CD4-positive, alpha-beta T cell (primary cell): ENCODE results near the gene CCSER1. TPM values are rescaled to one million over a fixed set of nuclear protein-coding genes. Genes with fewer than 3 reads are reported as not detected.
"Not testable (repeated sequence)": the region's sequence is repeated elsewhere in the genome, so short reads cannot be mapped to it uniquely, and the experiment has no call there.

ENCODE experiments used
- ATAC-seq: fragments of 200-7000 bp; cut with Tn5 transposase; one replicate; pipeline ENCODE4 v1.10.0; 2022; ENCODE audit warnings: mild to moderate bottlenecking; ENCODE audit not compliant: poor library complexity
- CTCF ChIA-PET: fragments of 350-600 bp; sonication (Branson Sonifier 250); formaldehyde crosslinking; loops from one replicate; lab custom pipeline; 2021; ENCODE audit warnings: antibody characterized with exemption, inconsistent platforms; lab: Charles Lee
- POLR2A ChIA-PET: fragments of 350-600 bp; sonication (Branson Sonifier 250); formaldehyde crosslinking; loops from one replicate; lab custom pipeline; 2021; ENCODE audit warnings: antibody characterized with exemption, inconsistent platforms; lab: Charles Lee
- DNase-seq, 14 experiments: peaks; one replicate each; pipeline ENCODE4 v3.0.0-alpha.2; 2013 to 2020; ENCODE audit warnings: mixed read lengths in 2 of 14
- H3K27ac ChIP-seq, 2 donors: one replicate each; pipeline versions ENCODE4 v1.5.1 to v1.7.0; 2013; ENCODE audit warnings: low read length in 2 of 2, low read depth in 1 of 2, mild to moderate bottlenecking in 1 of 2
- H3K27me3 ChIP-seq, 2 experiments: 1 replicate in 1 of 2; 2 replicates in 1 of 2; pipeline versions ENCODE4 v1.6.1 to v1.7.0; 2013; ENCODE audit warnings: low read length in 2 of 2, control low read depth in 1 of 2, mild to moderate bottlenecking in 1 of 2, moderate library complexity in 1 of 2; ENCODE audit not compliant: insufficient read depth in 2 of 2, control insufficient read depth in 1 of 2
- H3K36me3 ChIP-seq: one replicate; pipeline ENCODE4 v1.6.1; 2013; ENCODE audit warnings: low read length, control low read depth; ENCODE audit not compliant: insufficient read depth
- H3K4me1 ChIP-seq: one replicate; pipeline ENCODE4 v1.6.1; 2013; ENCODE audit warnings: low read length, control low read depth; ENCODE audit not compliant: insufficient read depth
- H3K4me3 ChIP-seq: one replicate; pipeline ENCODE4 v1.5.1; 2013; ENCODE audit warnings: mild to moderate bottlenecking, low read length, moderate library complexity
- H3K9me3 ChIP-seq, 2 experiments: 1 replicate in 1 of 2; 2 replicates in 1 of 2; pipeline versions ENCODE4 v1.6.1 to v1.7.0; 2013; ENCODE audit warnings: low read length in 2 of 2, mild to moderate bottlenecking in 2 of 2, control low read depth in 1 of 2, moderate library complexity in 1 of 2; ENCODE audit not compliant: control insufficient read depth in 1 of 2, insufficient read depth in 1 of 2
- H3K27ac Mint-ChIP-seq: one replicate; pipeline ENCODE4 v1.8.0; 2020; ENCODE audit warnings: mixed read lengths
- H3K27me3 Mint-ChIP-seq: one replicate; pipeline ENCODE4 v1.8.0; 2021; ENCODE audit warnings: mixed read lengths
- H3K36me3 Mint-ChIP-seq: one replicate; pipeline ENCODE4 v1.8.0; 2021; ENCODE audit warnings: low read depth, mixed read lengths
- H3K4me1 Mint-ChIP-seq: one replicate; pipeline ENCODE4 v1.8.0; 2021; ENCODE audit warnings: low read depth, mixed read lengths
- H3K4me3 Mint-ChIP-seq: one replicate; pipeline ENCODE4 v1.8.0; 2020; ENCODE audit warnings: mild to moderate bottlenecking, mixed read lengths
- H3K9me3 Mint-ChIP-seq: one replicate; pipeline ENCODE4 v1.8.0; 2020; ENCODE audit warnings: mixed read lengths
- intact Hi-C, 2 experiments: fragments of 100-400 bp; cut with DNase I in 1 of 2; cut with micrococcal nuclease in 1 of 2; formaldehyde crosslinking; loops; one replicate each; pipeline versions ENCODE4 v1.15.1 to v1.9.0; 2023 to 2025; cut with DNase I, micrococcal nuclease
- total RNA-seq, 174 experiments: library from RNA in 2 of 174; stranded (reverse) in 2 of 174; gene quantifications; one replicate each; pipeline ENCODE4 v1.2.3 and lab custom pipeline; 2021 to 2026
- TF ChIP-seq, protein P1 (sequence below): fragments of 200-600 bp; IDR thresholded peaks from one replicate; pipeline ENCODE4 v1.8.0; 2022; ENCODE audit warnings: antibody characterized with exemption, mild to moderate bottlenecking

CCSER1 gene
- total RNA-seq, 2 experiments from 2014 or later, result 0.36 to 0.71 TPM

DNA sequence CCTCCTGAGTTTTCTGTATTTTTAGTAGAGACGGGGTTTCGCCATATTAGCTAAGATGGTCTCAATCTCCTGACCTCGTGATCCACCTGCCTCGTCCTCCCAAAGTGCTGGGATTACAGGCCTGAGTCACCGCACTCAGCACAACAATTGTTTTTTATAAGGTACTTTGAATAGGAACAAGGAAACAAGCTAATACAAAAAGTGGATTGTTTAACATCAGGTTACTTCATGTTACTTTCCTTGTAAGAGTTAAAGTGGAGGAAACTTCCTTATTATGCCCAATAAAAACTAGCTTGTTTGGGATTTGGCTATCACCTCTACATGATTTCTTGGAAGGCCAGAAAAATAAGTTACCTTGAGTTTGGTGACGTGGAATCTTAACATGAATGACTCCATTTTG lies 698.7 kb downstream of the CCSER1 start:
- H3K4me1 Mint-ChIP-seq, result no peaks in the 10 kb centered on the region
- Histone ChIP-seq H3K27ac (no peak overlapping the region), H3K36me3 (no peaks in the 10 kb centered on the region), H3K4me3 (no peak overlapping the region), H3K4me1 (no peaks in the 10 kb centered on the region), H3K9me3 (peaks cover 0 to 3% of the 10 kb centered on the region in 2 experiments), H3K27me3 (no peaks in the 10 kb centered on the region)
- intact Hi-C loops, result no loop called here
- ATAC-seq (no peak), DNase-seq (no peak)
- no peak overlapping the region for H3K27ac Mint-ChIP-seq
- TF ChIP-seq, protein P1, sequence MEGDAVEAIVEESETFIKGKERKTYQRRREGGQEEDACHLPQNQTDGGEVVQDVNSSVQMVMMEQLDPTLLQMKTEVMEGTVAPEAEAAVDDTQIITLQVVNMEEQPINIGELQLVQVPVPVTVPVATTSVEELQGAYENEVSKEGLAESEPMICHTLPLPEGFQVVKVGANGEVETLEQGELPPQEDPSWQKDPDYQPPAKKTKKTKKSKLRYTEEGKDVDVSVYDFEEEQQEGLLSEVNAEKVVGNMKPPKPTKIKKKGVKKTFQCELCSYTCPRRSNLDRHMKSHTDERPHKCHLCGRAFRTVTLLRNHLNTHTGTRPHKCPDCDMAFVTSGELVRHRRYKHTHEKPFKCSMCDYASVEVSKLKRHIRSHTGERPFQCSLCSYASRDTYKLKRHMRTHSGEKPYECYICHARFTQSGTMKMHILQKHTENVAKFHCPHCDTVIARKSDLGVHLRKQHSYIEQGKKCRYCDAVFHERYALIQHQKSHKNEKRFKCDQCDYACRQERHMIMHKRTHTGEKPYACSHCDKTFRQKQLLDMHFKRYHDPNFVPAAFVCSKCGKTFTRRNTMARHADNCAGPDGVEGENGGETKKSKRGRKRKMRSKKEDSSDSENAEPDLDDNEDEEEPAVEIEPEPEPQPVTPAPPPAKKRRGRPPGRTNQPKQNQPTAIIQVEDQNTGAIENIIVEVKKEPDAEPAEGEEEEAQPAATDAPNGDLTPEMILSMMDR, result no peak
- no peaks in the 10 kb centered on the region for H3K27me3 Mint-ChIP-seq
- POLR2A ChIA-PET, result no interaction called here
- H3K36me3 Mint-ChIP-seq, result no peaks in the 10 kb centered on the region
- no peak overlapping the region for H3K4me3 Mint-ChIP-seq
- CTCF ChIA-PET, result no interaction called here
- peaks cover 1% of the 10 kb centered on the region for H3K9me3 Mint-ChIP-seq

DNA sequence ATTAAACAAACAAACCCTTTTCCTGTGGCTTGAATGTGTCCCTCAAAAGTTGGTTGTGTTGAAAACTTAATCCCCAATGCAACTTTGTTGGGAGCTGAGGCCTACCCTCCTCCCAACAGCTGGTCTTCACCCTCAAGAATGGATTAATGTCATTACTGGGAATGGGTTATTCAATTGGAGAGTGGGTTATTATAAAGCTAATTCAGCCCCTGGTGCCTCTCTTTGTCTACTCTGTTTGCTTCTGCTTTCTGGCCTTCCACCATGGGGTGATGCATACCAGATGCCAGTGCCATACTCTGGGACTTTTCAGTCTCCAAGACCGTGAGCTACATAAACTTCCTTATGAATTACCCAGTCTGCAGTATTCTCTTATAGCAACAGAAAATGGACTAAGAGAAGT lies 706.5 kb downstream of the CCSER1 start:
- ChIA-PET POLR2A (no interaction called here), CTCF (no interaction called here)
- H3K27me3 Mint-ChIP-seq, result no peaks in the 10 kb centered on the region
- TF ChIP-seq, protein P1, result no peak
- H3K36me3 ChIP-seq, result no peaks in the 10 kb centered on the region
- H3K4me3 Mint-ChIP-seq, result no peak overlapping the region
- H3K27ac Mint-ChIP-seq, result no peak overlapping the region
- intact Hi-C loops, result no loop called here
- no peaks in the 10 kb centered on the region for H3K4me1 Mint-ChIP-seq
- H3K4me1 ChIP-seq, result no peaks in the 10 kb centered on the region
- H3K27ac ChIP-seq, result no peak overlapping the region
- no peaks in the 10 kb centered on the region for H3K36me3 Mint-ChIP-seq
- DNase-seq (no peak), ATAC-seq (no peak)
- no peak overlapping the region for H3K4me3 ChIP-seq
- peaks cover 0 to 5% of the 10 kb centered on the region in 2 experiments for H3K9me3 ChIP-seq
- H3K27me3 ChIP-seq, result no peaks in the 10 kb centered on the region
- no peaks in the 10 kb centered on the region for H3K9me3 Mint-ChIP-seq

DNA sequence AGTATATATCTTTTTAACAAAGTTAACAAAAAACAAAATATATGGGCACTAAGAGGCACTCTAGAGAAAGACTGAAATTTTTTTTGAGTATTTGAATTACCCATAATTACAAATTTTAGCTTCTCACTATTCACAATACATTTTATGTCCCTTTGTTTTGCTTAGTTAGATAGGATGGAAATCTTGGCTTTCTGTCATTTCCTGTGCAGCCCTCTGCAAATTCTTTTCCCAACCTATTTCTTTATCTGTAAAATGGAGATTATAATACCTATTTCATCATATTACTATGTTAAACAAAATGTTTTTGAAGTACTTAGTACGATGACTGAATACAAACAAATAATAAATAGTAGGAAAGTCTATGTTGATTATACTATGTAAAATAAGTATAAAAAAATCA lies 710.0 kb downstream of the CCSER1 start:
- Histone ChIP-seq H3K36me3 (no peaks in the 10 kb centered on the region), H3K9me3 (peaks cover 0 to 5% of the 10 kb centered on the region in 2 experiments), H3K27me3 (no peaks in the 10 kb centered on the region), H3K4me3 (no peak overlapping the region), H3K4me1 (no peaks in the 10 kb centered on the region), H3K27ac (no peak overlapping the region)
- H3K4me1 Mint-ChIP-seq, result no peaks in the 10 kb centered on the region
- no peak overlapping the region for H3K27ac Mint-ChIP-seq
- H3K27me3 Mint-ChIP-seq, result no peaks in the 10 kb centered on the region
- no peaks in the 10 kb centered on the region for H3K36me3 Mint-ChIP-seq
- no peak overlapping the region for H3K4me3 Mint-ChIP-seq
- intact Hi-C loops, result no loop called here
- H3K9me3 Mint-ChIP-seq, result no peaks in the 10 kb centered on the region
- ATAC-seq (no peak), DNase-seq (no peak)
- TF ChIP-seq, protein P1, result no peak
- CTCF ChIA-PET, result no interaction called here
- POLR2A ChIA-PET, result no interaction called here

DNA sequence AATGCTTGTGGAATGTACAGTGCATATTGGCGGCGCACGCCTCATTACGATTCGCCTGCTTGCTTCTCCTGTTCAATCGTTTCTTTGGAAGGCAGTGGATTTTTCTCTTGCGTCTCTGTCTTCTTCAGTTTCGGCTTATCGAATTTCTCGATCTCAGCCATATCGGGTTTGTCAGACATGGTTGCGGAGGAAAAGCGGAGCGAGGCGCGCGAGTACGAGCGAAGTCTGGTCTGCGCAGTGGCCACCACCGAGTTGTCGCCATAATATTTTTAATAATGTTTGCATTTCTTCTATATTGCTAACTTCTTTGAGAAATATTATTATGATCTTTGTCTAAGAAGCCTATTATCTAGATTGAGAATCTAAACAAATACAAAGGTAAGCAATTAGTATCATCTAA lies 711.7 kb downstream of the CCSER1 start:
- H3K4me1 ChIP-seq, CTCF ChIA-PET, H3K9me3 ChIP-seq, POLR2A ChIA-PET, intact Hi-C loops, H3K36me3 ChIP-seq, H3K27me3 Mint-ChIP-seq, H3K27ac ChIP-seq, H3K27ac Mint-ChIP-seq, H3K36me3 Mint-ChIP-seq, H3K4me3 Mint-ChIP-seq, H3K27me3 ChIP-seq, H3K4me1 Mint-ChIP-seq, H3K4me3 ChIP-seq, H3K9me3 Mint-ChIP-seq, DNase-seq, ATAC-seq: not testable (repeated sequence)
